Ishikawa (cell line): ENCODE data around the gene TMEM37.

Experiments used
- CEBPB ChIP-seq: IDR thresholded peaks from 2 replicates; pipeline ENCODE4 v1.6.1; 2012
- CREB1 ChIP-seq: IDR thresholded peaks from 2 replicates; pipeline ENCODE4 v1.6.1; 2012; ENCODE audit warnings: low read depth
- EGR1 ChIP-seq: IDR thresholded peaks from 2 replicates; pipeline ENCODE4 v1.6.1; 2012
- EP300 ChIP-seq: IDR thresholded peaks from 2 replicates; pipeline ENCODE4 v1.6.1; 2012; ENCODE audit warnings: borderline replicate concordance
- RAD21 ChIP-seq: IDR thresholded peaks from 2 replicates; pipeline ENCODE4 v1.6.1; 2012; ENCODE audit warnings: low read depth
- REST ChIP-seq: IDR thresholded peaks from 2 replicates; pipeline ENCODE4 v1.6.1; 2012; ENCODE audit warnings: low read depth, mild to moderate bottlenecking
- TAF1 ChIP-seq: IDR thresholded peaks from 2 replicates; pipeline ENCODE4 v1.6.1; 2012; ENCODE audit warnings: low read depth, mild to moderate bottlenecking
- TEAD4 ChIP-seq: IDR thresholded peaks from 2 replicates; pipeline ENCODE4 v1.6.1; 2012
- YY1 ChIP-seq: IDR thresholded peaks from 2 replicates; pipeline ENCODE4 v1.6.1; 2012; ENCODE audit warnings: low read depth
- ZBTB7A ChIP-seq: IDR thresholded peaks from 2 replicates; pipeline ENCODE4 v1.6.1; 2012; ENCODE audit warnings: low read depth
- TF ChIP-seq, protein P1 (sequence below): IDR thresholded peaks from 2 replicates; pipeline ENCODE4 v1.6.1; 2012
- TF ChIP-seq, protein P2 (sequence below): IDR thresholded peaks from 2 replicates; pipeline ENCODE4 v1.6.1; 2012

GRCh38 chr2:119431976-119432850, 559 bp downstream of the TMEM37 start:
- peak; percentile 21; the same call in 1 of the 2 replicates for TF ChIP-seq ZBTB7A
- TF ChIP-seq, protein P1, sequence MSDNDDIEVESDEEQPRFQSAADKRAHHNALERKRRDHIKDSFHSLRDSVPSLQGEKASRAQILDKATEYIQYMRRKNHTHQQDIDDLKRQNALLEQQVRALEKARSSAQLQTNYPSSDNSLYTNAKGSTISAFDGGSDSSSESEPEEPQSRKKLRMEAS = peak; percentile 54; the same call in 1 of the 2 replicates
- peak; percentile 19; the same call in 1 of the 2 replicates for TF ChIP-seq CREB1
- no peak for TF ChIP-seq YY1
- peak; percentile 80 for TF ChIP-seq EP300
- no peak for TF ChIP-seq TAF1
- no peak for TF ChIP-seq REST
- peak; percentile 80 for TF ChIP-seq TEAD4
- no peak; the same call in 1 of the 2 replicates for TF ChIP-seq RAD21
- TF ChIP-seq, protein P2, sequence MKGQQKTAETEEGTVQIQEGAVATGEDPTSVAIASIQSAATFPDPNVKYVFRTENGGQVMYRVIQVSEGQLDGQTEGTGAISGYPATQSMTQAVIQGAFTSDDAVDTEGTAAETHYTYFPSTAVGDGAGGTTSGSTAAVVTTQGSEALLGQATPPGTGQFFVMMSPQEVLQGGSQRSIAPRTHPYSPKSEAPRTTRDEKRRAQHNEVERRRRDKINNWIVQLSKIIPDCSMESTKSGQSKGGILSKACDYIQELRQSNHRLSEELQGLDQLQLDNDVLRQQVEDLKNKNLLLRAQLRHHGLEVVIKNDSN = no peak
- TF ChIP-seq EGR1 = 0 out of 2 replicates have a peak, but pooled peaks have one; percentile 35
- TF ChIP-seq CEBPB = no peak
